NCI-H2196 (cell line): ENCODE measurements around the gene SLC17A1.

Experiments used
- DNase-seq: peaks from one replicate; lab custom pipeline; 2025; ENCODE audit not compliant: unreplicated experiment; lab: John Stamatoyannopoulos, UW

The SLC17A1 gene

DNA sequence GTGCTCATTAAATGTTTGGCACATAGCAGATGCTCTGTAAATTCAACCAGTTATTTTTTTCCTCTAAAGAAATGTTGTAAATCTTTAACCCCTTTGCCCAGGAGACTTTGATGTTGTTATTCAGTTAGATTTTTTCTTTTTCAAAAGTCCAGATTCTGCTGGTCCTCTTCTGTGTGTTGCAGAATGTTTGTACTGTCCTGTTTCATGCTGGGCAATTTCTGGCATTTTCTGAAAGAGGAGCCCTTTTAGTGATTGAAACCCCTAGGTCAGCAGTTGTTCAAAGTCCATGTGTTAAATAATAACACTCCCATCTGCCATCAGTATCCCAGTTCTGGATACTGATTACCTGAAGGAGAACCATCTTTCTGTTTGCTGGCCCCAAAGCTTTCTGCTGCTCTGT lies 1.3 kb upstream of the SLC17A1 start:
- no peak for DNase-seq

DNA sequence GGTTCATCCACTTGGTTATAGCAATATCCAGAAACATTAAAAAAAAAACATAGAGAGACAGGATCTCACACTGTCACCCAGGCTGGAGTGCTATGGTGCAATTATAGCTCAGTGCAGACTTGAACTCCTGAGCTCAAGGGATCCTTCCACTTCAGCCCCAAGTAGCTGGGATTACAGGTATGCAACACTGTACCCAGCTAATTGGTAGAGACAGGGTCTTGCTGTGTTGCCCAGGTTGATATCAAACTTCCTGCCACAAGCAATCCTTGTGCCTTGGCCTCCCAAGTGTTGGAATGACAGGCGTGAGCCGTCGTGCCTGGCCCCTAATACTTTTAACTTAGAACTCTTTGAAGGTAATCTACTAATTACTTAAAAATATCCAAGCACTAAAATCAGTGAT lies 818 bp upstream of the SLC17A1 start:
- DNase-seq, result no peak

DNA sequence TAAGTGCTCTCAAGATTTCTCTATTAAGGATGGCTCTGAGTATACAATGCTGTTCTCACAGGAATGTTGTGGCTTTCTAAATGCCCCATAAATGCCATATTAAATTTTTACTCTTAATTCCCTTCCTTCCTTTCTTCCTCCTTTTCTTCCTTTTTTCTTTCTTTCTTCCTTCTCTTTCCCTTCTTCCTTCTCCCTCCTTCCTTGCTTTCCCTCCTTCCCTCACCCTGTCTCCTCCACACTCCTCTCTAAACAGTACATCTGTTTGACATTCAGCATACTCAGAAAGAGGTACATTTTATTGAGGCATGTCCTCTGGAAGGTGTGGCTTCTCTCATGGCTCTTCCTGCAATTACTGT lies 433 bp upstream of the SLC17A1 start:
- no peak for DNase-seq

DNA sequence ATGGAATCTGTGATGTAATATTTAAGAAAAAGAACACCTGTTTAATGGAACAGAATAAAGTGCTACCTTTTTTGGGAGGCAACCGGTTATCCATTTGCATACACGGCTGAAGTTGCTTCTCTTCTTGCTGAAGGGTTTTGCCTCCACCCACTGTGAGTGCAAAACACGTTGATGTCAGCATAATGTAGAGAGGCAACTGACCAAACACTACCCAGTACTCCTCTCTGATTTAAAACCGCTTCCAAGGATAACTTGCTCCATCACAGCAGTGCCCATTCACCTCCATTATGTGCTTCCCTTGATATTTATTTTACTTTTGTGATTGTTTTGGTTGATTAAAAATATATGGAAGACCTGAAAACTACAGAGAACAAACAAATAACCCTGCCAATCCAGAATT lies 1.4 kb downstream of the SLC17A1 start:
- DNase-seq, result no peak

DNA sequence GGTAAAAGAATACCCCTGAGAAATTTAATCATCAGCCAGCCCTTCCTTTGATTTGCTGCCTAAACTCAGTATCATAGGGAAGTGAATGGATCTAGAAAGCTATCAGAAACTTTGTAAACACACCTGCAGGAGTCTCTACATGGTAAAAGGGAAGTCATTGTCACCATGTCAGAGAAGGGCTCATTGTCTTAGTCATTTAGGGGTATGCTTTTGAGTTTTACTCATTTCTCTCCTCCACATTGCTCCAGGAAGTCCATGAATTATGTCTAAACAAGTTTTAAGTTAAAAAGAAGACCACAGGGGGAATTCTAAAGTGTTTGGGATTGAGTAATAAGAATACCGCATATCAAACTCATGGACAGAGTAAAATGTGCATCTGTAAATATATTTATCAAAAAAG lies 2.5 kb downstream of the SLC17A1 start:
- no peak for DNase-seq

DNA sequence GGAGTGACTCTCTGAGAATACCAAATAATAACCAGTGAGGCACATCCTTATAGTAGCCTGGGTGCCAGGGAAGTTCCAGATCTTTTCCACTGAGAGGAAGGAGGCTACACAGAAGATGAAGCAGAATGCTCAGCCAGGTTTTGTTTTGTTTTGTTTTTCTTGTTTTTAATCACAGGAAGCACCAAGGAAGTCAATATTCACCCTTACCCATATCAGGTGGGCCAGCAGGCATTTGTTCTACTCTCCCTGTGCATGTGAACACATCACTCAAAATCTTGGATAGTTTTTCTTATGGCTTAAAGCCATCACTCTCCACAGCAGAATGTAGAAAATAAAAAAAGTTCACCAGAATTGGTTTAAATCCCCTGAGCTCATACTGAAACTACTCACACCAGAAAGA lies 10.5 kb downstream of the SLC17A1 start:
- DNase-seq, result no peak

DNA sequence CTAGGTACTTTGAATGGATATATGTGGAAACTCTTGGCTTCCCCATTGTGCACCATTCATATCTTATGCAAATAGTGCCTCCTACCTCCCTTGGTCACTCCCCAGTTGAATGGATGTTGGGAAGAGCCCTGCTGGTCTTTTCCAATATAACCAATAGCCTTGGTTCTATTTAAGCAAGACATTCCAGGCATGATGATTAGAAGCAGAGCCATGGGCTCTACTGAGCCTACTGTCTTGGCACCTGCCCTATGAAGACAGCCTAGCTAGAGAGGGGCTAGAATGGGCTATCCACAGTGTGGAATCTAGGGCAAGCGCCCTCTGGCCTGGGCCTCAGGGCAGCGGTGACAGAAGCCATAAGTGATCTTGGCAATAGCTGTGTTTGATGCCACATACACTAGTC lies 15.6 kb downstream of the SLC17A1 start:
- DNase-seq, result no peak

DNA sequence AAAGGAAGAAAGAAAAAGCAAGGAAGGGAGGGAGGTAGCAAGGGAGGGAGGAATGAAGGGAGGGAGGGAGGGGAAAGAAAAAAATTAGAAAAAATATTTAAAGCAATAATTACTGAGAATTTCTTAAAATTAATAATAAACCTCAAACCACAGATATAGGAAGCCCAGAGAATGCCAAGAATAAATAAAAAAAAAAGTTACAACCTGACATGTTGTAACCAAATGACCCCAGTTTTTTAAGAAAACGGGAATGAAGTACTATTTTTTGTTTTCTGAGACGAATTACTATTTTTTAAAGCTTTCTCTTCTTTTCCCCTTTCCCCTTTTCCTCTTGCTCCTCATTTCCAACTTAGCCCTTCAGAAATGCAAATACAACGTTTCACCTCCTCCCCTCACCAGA lies 16.7 kb downstream of the SLC17A1 start:
- no peak for DNase-seq

DNA sequence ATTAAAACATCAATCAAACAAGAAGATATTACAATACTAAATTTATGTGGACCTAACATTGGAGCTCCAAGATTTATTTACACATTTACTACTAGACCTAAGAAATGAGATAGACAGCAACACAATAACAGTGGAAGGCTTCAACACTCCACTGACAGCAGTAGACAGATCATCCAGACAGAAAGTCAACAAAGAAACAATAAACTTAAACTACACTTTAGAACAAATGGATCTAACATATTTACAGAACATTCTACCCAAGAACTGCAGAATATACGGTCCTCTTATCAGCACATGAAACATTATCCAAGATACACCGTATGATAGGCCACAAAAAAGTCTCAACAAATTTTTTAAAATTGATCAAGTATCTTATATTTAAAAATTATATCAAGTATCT lies 27.0 kb downstream of the SLC17A1 start:
- DNase-seq, result no peak

DNA sequence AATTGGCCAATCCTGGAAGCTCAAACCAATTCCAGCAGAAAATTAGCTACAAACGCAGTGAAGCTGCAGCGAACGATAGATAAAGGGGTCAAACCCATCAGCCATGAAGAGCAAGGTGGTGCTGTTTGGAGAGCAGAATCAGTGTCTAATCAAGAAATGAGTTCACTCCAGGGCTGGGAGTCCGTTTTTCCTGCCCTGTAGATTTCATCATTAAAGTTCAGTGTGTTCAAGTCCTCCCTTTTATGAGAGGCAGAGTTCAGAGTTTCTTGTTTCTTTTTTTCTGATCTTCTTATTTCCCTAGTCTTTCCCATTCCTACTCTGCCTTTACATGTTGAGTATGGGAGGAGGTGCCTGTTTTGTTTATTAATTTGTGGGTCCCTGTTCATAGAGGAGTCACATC lies 30.4 kb downstream of the SLC17A1 start:
- no peak for DNase-seq

DNA sequence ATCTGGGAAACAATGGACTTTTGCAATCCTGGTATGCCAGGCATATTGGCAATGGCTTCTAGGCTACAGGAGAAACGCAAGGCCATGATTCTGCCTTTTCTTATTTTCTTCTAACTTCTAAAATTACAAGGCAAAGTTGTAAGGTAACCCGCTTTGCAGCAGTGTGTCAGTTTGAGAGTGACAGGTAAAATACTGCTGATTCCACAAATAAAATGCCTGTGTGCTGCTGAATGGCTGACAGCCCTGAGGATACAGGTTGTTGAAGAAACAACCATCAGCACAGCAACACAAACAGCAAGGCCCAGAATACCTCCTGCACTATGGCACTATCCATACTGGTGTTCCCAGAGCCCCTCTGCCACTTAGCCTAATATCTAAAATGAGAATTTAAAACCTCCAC lies 37.1 kb downstream of the SLC17A1 start:
- DNase-seq, result no peak

DNA sequence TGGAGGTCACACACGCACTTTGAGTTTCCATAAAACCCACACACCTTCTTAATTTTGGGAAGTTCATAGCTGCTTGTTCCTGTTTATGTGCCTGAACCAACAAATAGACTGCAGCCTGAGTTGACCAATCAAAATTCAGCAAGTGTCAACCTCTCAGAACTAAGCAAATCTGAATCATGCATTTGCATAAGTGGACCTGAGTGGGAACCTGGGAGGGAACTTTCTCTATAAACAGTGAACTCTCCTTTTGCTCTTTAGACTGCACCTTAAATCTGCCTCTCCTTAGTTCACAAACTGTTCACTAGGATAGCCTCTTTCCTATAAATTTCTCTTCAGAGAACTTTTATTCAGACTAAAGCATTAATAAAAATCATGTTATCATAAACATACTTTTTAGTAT lies 37.9 kb downstream of the SLC17A1 start:
- DNase-seq, result no peak

DNA sequence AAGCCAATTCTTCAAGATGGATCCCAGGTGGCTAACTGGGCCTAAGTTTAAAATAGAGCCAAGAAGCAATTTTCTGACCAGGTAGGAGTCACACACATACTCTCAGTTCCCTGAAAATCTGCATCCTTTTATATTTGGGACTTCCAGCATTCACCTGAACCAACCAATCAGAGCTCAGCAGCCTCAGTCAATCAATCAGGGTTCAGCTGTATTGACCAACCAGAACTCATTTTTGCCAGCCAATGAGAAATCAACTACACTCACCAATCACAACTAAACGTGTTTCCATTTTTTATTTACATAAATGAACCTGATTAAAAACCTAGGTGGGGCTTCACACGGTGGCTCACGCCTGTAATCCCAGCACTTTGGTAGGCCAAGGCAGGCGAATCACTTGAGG lies 39.8 kb downstream of the SLC17A1 start:
- DNase-seq, result no peak

DNA sequence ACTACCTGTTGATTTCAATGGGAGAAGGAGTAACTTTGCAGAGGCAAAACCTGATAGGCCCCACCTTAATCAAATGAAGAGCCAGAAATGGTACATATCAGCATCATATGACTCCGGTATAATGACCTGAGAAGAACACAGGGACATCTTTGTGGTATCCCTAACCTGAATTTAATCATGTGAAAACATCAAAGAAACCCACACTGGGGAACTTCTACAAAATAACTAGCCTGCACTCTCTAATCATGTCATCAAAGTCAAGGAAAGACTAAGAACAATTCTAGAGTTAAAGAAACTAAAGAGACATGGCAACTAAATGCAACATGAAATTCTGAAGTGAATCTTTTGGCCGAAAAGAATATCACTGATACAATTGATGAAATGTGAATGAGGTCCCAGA lies 42.4 kb downstream of the SLC17A1 start:
- DNase-seq, result no peak

DNA sequence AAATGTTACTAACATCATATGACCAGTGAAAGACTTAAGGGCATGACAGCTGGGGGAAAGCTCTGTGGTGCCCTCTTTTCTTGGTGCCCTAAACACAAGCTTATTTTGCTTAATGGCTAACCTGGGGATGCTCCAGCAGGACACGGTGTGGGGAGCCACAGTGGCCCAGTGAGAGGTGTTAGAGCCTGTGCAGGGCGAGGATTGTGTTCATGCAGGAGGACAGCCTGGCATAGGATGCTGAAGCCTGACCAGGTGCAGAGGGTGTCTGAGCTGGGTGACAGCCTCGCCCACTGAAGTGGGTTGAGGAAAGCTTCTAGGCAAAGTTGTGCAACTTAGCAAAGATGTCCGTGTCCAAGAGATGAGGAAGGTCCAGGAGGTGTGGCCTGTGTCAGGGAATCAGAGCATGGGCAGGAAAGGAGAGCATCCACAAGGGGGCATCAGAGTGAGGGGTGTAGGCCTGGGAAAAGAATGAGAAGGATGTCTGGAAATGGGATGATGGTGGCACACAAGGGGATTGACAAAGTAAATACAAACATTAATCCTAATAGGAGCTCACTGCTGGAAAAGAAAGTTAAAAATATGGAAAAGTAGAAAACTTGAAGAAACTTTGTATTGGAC lies 43.4 kb downstream of the SLC17A1 start:
- no peak for DNase-seq

DNA sequence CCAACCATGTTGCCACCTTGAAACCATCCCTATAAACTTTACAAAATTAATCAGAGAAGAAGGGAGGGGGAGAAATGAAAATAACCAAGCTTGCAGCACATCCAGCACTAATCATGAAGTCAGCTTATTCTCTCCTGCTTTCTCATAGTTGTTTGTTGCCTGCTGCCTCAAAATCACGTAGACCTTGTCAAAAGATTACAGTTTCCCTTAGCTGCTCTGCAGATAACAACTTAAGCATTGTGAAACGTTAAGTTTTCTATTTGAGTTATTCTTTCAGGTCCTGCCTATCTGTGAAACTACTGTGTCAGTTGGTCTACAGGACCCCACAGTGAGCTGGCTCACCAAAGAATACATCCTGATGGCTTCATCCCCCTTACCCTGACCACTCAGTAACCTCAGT lies 44.4 kb downstream of the SLC17A1 start:
- no peak for DNase-seq

DNA sequence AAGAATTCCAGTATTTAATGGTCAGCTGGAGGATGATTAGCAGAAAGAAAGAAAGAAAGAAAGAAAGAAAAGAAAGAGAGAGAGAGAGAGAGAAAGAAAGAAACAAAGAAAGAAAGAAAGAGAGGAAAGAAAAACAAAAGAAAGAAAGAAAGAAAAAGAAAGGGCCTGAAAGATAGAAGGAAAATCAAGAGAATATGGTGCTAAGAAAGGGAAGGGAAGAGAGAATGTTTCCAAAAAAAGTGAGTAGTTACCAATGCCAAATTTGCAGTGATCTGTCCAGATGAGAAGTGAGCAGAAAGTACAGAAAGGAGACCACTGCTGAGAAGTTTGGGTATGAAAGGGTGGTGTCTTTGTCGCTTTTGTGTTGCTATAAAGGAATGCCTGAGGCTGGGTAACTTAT lies 50.7 kb downstream of the SLC17A1 start:
- no peak for DNase-seq

DNA sequence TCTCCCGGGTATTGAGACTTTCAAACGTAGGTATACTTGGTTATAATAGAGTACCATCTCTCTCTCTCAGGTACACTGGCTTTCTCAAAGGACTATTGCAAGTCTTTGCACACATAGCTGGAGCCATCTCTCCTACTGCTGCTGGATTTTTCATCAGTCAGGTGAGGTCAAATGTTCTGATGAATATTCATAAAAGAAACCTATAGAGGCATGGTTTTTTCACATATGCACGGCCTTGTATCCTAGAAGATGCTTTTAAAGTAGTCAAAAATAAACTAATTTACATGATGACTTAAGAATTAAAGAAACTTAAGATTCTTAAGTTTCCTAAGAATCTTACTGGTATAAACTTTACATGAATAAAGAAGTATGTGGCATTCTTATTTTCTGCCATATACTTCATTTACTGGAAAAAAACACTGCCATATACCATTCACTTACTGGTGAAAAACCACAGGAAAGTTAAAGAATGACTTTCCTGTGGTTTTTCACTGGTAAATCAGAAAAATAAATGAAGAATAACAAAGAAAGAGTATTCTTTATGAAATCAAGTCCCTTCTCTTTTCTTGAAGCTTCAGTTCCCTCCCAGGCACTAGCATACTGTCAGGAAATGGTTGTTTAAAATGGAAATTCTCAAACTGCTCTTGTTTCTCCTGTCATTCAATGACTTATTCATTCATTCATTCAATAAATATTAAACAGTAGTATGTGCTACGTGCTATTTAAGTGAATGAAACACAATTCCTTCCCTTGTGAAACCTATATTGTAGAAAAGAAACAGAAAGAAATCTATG lies 53.8 kb downstream of the SLC17A1 start:
- DNase-seq, result no peak

DNA sequence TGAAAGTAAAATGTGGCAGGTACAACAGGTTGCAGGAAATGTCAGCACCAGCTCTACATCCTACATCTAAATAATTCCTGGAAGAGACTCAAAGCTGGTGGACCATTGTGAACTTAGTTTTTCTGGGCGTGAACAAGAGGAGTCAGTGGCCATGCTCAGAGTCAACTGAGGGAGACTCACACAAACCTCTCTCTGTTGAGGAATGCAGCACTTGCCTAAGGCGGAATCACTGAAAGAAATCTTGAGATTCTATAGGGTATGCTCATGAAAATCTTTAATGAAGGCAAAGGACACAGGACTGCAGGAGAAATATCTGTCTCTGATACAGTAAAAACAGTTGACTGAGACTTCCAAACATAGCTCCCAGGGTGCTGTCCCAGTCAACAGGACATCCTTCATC lies 54.8 kb downstream of the SLC17A1 start:
- no peak for DNase-seq

DNA sequence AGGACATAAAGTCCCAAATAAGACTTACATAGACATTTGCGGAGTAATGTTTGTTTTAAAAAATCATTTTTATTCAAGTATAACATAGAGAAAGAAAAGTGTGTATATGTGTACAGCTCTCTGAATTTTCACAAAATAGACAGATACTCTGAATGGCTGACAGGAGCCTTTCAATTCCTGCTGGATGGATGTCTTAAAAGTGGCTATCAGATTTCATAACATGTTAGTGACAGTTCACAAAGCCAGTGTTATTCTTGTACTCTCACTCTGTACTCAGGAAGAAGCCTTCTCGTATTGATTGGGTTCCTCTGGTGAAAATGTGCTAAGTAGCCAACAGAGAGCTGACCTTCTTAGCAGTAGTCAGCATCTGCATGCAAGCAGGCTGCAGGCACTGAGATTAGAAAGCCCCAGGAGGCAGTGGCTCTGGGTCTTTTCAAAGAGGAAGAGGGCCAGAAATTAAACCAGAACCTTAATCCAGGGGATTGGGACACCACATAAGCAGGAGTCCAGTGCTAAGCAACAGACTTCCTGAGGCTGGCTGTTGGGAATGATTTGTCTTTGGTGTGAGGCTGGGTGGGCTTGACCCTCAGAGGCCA lies 57.6 kb downstream of the SLC17A1 start:
- no peak for DNase-seq

DNA sequence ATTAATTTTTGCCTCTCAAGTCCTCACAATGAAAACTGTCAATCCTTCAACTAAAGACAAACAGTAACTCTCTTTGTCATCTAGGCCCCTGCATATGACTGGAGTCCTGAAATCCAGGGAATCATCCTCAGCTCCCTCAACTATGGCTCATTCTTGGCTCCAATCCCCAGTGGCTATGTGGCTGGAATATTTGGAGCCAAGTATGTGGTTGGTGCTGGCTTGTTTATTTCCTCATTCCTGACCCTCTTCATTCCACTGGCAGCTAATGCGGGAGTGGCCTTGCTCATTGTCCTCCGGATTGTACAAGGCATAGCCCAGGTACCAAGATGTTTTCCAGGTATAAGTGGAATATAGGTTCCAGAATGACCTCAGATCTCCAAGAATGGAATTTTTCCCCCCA lies 61.9 kb downstream of the SLC17A1 start:
- peak; percentile 9 for DNase-seq

DNA sequence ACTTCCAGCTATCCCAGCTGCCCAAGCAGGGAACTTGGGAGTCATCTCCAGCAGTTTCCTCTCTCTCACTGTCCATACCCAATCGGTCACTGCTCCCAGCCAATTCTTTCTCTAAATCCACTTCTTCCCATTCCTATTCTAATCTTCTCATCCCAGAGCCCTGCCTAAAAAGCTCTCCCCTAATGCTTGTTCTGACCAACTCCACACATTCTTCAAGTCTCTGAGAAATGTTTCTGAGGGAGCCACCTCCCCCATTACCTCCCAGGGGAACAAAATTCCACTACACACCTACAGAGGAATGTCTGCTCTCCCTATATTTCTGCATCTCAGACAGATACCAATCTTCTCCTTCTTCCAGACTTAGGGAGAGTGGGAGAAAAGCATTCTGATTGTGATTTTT lies 63.3 kb downstream of the SLC17A1 start:
- DNase-seq, result no peak

DNA sequence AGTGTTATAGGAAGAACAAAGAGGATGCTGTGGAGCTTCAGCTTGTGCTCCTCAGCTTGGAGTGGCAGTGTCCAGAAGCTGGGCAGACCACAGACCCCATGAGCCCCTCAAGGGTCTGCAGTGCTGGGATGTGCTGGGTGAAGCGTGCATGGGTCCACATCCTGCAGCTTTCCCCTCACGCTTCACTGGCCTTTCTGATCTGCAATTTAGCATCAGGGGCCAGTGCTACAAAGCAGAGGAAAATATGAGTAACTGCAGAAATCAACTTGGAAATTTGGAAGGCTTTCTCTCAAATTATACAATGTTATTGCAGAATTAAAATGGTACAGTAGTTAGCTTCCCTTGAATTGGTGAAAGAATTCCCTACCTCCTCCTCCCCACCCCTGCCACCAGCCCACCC lies 67.2 kb downstream of the SLC17A1 start:
- no peak for DNase-seq
